ENCODE results near the gene ZC3HAV1L.
A peak's percentile ranks its signal among the peaks of the same experiment; 100 is the strongest.
"Not testable (repeated sequence)": the region's sequence is repeated elsewhere in the genome, so short reads cannot be mapped to it uniquely, and the experiment has no call there.

The ZC3HAV1L gene, protein sequence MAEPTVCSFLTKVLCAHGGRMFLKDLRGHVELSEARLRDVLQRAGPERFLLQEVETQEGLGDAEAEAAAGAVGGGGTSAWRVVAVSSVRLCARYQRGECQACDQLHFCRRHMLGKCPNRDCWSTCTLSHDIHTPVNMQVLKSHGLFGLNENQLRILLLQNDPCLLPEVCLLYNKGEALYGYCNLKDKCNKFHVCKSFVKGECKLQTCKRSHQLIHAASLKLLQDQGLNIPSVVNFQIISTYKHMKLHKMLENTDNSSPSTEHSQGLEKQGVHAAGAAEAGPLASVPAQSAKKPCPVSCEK

DNA sequence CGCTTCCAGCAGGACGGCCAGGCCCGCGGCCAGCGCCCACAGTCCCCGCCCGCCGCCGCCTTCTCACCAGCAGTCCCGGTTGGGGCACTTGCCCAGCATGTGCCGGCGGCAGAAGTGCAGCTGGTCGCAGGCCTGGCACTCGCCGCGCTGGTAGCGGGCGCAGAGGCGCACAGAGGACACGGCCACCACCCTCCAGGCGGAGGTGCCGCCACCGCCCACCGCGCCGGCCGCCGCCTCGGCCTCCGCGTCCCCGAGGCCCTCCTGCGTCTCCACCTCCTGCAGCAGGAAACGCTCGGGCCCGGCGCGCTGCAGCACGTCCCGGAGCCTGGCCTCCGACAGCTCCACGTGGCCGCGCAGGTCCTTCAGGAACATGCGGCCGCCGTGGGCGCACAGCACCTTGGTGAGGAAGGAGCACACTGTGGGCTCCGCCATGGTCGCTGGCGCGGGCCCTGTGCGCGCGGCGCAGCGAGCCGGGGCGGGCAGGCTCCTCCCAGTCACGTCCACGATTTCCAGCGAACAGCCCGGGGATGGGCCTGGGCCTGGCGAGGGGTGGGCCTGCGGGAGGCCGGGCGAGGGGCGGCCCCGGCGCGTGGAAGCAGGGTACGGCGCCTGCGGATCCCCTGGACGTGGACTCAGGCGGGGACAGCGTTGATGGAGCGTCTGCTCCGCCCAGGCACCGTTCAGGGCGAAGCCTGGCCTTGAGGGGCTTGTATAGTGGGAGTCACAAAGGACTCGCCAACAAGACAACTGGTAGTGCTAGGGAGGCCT is at the start of gene ZC3HAV1L:
Gene ZC3HAV1L, minus strand, starts transcription at position 457 of the 768 bp plus-strand sequence. Its CDS starts 25 bp downstream, at position 432.
- DNase-seq, result peak; percentile 81

- DNase-seq, result no peak
Measured at GRCh38 chr7:139084709-139085108, 48.9 kb upstream of the ZC3HAV1L start.

DNA sequence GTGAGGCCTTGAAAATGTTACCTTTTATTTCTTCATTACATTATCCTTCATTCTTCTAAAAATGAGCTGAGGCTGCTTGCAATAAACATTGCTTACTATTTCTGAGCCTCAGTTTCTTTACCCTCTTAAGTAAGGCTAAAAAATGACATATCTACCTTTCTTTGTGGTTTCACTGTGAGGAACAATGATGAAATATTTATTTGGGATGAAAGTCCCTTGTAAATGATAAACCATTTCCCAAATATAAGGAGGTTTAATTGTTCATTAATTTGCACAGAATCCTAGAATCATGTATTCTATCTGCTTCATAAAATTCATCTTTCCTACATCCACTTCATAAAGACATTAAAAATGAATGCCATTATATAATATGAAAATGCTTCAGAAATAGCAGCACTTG is 45.7 kb upstream of the ZC3HAV1L start:
- DNase-seq, result no peak

GRCh38 chr7:139080905-139081304 is 45.1 kb upstream of the ZC3HAV1L start:
- no peak for DNase-seq

GRCh38 chr7:139079861-139080260 is 44.0 kb upstream of the ZC3HAV1L start:
- DNase-seq, result no peak

DNA sequence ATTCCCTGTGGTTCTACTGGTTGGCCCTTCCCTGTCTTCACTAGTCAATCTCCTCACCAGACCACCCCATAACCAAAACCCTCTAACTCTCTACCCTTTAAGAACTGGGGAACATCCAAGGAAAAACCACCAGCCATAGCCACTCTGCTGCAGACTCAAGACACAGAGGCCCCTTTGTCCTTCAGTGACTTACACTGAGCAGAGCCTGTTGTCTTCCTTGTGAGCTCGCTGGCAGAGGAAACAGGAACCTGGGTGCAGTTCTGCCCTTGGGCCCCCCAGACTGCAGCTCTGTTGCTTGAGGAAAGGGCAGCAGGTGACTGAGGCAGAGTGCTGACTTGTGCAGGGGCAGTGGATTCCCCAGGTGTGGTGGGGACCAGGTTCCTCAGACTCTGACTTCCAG is 43.1 kb upstream of the ZC3HAV1L start:
- no peak for DNase-seq

DNA sequence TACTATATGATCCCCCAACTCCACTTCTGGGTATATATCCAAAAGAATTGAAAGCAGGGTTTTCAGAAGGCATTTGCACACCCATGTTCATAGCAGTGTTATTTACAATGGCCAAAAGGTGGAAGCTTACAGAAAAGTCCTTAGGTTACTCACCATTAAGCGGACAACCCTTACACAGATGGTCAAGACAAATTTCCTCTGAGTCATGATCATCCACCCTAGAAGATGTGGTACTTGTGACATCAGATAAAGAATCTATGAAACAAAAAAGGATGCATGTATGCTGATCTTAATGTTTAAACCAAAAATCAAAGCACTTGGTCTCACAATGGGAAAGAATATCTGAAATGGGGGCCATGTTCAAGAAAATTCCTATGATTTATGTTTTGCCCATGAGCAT is 42.6 kb upstream of the ZC3HAV1L start:
- no peak for DNase-seq

DNA sequence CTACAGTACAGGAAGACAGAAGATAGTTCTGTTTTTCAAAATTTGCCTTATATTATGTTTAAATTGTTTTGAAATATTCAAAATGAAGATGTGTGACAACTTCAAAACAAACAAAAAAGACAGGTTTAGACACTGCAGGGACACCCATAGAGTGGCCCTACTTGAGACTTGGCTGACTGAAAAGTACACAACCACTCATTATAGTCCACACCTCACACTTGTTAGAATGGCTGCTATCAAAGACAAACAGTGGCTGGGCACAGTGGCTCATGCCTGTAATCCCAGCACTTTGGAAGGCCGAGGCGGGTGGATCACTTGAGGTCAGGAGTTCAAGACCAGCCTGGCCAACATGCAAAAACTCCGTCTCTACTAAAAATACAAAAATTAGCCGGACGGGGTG is 41.9 kb upstream of the ZC3HAV1L start:
- DNase-seq, result not testable (repeated sequence)

- no peak for DNase-seq
Measured at GRCh38 chr7:139075871-139076686, 40.2 kb upstream of the ZC3HAV1L start.

DNA sequence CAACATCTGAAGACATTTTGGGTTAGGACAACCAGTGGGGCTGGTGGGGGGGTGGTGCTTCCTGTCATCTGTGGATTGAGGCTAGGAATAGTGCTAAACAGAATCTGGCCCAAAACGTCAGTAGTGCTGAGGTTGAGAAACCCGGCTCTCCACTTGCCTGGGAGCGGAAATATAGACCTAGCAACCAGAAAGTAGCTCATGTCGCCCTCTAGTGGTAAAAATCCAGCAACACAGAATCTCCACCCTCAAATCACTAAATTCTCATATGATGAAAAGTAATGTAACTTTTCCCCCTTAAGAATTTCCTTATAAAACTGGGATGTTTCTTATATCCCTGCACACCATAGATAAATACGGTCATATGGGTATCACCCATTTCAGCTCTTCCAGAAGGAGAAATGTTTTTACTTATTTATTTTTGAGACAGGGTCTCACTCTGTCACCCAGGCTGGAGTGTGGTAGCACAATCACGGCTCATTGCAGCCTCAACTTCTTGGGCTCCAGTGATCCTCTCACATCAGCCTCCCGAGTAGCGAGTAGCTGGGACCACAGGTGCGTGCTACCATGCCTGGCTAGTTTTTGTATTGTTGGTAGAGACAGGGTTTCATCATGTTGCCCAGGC is 39.3 kb upstream of the ZC3HAV1L start:
- peak; percentile 71 for DNase-seq

DNA sequence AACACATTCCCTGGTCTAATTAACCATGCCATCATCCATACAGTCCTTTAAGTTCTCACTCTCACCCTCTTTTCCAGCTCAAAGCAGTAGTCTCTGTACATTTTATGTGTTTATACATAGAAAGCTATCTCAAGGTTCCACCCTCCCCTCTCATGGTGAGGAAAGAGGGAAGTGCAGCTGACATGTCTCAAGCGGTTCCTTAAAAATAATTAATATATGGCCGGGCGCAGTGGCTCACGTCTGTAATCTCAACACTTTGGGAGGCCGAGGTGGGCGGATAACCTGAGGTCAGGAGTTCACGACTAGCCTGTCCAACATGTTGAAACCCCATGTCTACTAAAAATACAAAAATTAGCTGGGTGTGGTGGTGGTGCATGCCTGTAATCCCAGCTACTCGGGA is 37.0 kb upstream of the ZC3HAV1L start:
- no peak for DNase-seq

DNA sequence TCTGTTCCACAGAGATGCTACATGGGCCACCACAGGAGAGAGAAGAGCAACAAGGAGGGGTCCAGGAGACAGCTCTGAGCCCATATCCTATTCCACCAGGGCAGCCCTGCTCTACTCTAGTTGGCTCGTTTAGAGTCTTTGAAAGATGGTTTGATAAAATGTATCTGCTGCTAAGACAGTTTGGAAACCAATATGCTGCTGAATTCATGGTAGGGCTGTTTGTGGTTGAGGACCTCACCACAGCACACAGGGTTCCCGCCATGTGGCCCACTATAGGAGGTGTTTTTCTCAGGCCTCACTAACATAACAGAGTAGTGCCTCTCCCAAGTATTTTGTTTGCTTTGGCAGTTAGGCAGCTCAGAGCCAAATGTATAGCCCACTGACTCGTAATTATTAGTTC is 35.8 kb upstream of the ZC3HAV1L start:
- DNase-seq, result no peak

DNA sequence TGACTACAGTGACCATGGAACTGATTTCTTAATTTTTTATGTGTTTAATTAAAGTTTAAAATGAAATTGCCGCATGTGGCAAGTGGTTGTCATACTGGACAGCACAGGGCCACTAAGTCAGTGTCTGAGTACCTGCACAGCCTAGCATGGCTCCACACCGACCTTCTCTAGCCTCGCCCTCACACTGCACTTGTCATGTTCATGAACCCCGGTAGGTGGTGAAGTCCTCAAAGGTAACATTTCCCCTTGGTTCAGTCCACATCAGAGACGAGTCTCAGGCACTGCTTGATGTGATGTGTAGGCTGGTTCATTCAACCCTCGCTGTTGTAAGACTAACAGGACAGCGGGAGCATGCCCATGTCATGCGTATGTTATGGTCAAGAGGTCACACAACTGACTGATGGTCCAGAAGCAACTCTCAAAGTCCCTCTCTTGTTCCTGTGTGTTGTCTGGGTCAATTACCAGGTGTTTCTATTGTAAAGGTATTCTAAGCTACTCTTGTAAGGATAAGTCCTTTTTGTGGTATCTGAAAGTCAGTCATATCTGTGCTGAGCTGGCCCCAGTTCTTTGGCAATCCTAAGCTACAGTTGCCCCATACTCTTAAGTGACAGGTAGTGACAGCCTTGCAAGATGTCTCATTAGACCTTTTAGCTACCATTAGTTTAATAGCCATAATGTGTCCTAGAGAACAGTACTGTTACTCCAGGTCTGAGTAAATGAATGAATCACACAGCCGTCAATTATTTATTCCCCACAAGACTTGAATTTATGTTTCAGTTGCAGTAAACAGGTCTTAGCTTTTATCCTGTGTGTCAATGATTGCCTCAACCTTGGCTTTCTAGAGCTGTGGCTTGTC is 32.9 kb upstream of the ZC3HAV1L start:
- no peak for DNase-seq

DNA sequence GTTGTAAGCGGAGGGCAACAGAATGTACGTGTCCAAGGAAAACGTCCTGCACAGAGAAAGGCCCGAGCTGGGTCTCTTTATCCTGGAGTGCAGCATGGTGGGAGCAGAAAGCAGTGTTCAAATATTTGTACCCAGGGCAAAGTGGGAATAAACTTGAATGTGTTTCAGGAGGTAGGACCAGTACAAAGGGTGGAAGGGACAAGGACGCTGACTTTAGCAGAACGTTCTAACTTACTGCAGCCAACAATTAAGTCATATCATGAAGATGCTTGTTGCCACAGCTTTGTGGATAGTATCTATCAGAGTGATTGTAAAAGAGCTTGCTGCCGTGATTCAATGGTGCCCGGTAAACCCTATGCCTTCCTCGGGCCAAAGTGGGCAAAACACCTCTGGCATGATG is 30.5 kb upstream of the ZC3HAV1L start:
- no peak for DNase-seq

DNA sequence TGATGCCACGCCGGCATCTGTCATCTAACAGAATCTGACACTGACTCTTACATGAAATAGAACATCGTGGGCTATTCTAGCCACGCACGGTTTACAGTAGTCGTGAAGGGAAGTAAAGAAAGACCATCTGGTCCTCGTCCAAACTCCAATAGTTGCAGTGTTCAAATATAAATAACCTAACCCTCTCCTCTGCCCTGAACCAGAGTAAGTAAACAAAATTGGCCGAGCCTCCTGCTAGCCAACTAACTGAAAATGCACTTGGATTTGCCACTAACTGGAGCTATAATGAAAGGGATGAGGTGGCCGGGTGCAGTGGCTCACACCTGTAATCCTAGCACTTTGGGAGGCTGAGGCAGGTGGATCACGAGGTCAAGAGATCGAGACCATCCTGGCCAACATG is 29.5 kb upstream of the ZC3HAV1L start:
- no peak for DNase-seq

DNA sequence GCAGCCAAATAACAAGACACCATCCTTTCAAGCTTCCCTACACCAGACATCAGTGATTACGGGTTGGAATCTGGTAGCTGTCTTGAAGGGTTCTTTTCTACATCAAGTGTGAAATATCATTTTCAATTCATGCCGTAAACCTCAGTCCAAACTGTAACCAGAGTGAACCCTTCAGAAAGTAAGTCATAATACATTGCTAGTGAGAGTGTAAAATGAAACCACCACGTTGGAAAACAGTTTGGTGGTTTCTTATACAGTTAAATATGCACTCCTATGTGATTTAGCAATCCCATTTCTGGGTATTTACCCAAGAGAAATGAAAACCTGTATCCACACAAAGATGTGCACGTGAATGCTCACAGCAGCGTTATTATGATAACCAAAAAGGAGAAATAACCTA is 25.6 kb upstream of the ZC3HAV1L start:
- no peak for DNase-seq

DNA sequence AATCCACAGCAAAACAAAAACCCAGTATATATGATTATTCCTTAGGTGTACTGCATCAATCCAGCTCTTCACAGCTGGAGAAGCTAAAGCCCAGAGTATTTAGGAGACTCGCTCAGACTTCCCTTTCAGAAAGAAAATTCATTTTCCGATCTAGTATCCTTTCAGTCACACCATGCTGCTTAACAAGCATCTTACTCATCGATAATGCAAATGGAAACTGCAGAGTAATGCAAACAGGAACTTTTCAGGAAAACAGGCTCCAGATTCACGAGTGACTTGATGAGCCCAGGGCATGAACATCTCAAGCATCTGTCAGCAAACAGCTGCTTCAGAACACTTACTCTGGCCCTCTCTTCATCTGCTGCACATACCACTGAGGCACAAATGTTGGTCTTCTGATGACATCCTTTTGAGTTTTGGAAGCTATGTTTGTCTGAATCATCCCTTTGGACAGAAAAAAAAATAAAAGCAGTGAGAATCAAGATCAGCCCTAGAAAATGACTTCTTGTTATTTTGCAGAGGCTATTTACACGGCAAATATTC is 24.9 kb upstream of the ZC3HAV1L start:
- no peak for DNase-seq

DNA sequence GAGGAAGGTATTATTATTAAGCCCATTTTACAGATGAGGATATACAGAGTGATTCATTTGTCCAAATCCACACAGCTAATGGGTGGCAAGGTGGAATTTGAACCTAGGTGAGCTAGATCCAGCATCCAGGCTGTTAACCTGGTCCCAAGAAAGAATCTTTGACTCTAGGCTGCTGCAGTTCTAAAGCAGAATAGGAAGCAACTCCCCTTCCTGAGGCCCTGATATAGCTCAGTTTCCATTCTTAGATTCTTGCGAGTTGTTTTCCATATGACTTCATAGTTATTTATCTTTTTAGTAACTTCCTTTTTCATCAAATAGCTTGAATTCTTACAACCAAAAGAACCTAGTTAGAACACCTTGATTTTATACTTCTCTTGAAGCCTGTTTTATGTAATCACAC is 24.1 kb upstream of the ZC3HAV1L start:
- no peak for DNase-seq

- no peak for DNase-seq
Measured at GRCh38 chr7:139058943-139059342, 23.1 kb upstream of the ZC3HAV1L start.

GRCh38 chr7:139055674-139056073 is 19.8 kb upstream of the ZC3HAV1L start:
- no peak for DNase-seq

GRCh38 chr7:139054656-139055055 is 18.8 kb upstream of the ZC3HAV1L start:
- not testable (repeated sequence) for DNase-seq

DNA sequence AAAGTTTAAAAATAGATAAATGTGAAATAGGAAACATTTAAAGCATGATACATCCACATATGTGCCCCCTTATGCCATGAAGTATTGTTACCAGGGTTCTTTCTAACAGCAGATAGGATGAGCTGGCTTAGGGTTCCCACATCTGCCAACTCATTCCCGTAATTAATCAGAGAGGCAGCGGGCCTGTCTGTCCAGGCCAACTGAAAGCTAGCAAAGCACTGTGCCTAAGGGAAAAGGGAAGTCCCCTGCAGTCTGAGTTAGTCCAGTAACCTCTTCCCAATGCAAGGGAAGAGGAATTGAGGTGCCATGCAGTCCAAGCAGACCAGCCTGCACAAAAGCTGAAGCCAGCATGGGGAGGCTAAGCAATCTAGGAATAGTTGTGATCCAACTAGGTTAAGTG is 18.3 kb upstream of the ZC3HAV1L start:
- DNase-seq, result no peak

Data from activated CD4-positive, alpha-beta T cell treated with anti-CD3 and anti-CD28 coated beads for 48 hours (primary cell).